Activated CD8-positive, alpha-beta memory T cell treated with anti-CD3 and anti-CD28 coated beads, Interleukin-2, amount 50 U/mL, for 24 hours (primary cell): ENCODE data around the gene FAM222B.

Experiments
- DNase-seq: peaks from one replicate; pipeline ENCODE4 v3.0.0-alpha.2; 2020; ENCODE audit errors: extremely low read depth

The FAM222B gene

GRCh38 chr17:28712032-28712704 lies 130.4 kb downstream of the FAM222B start:
- DNase-seq, result no peak

- no peak for DNase-seq
Observed at GRCh38 chr17:28711723-28712031, 130.9 kb downstream of the FAM222B start, which contains the start of gene PROCA1. Gene PROCA1, minus strand, starts transcription at chr17:28711888. Its CDS starts 228 bp downstream, at chr17:28711660.

GRCh38 chr17:28710861-28711722 lies 131.5 kb downstream of the FAM222B start:
- no peak for DNase-seq

- no peak for DNase-seq
Observed at GRCh38 chr17:28707339-28707720, 135.3 kb downstream of the FAM222B start.

GRCh38 chr17:28706471-28707338 lies 135.9 kb downstream of the FAM222B start:
- no peak for DNase-seq
